Common myeloid progenitor, CD34-positive (primary cell): Measurements from ENCODE around the gene XKR3. TPM values are rescaled to one million over a fixed set of nuclear protein-coding genes. Genes with fewer than 3 reads are reported as not detected.
"Not testable (repeated sequence)": the region's sequence is repeated elsewhere in the genome, so short reads cannot be mapped to it uniquely, and the experiment has no call there.

ENCODE experiments used
- CTCF ChIA-PET: fragments of 350-600 bp; sonication (Branson Sonifier 250); formaldehyde crosslinking; loops from one replicate; lab custom pipeline; 2021; ENCODE audit warnings: antibody characterized with exemption; lab: Charles Lee
- POLR2A ChIA-PET: fragments of 350-600 bp; sonication (Branson Sonifier 250); formaldehyde crosslinking; loops from one replicate; lab custom pipeline; 2021; ENCODE audit warnings: antibody characterized with exemption; lab: Charles Lee
- DNase-seq, 3 donors: peaks; one replicate each; pipeline versions ENCODE4 v3.0.0 to v3.0.0-alpha.2; 2013
- H3K27ac ChIP-seq, 2 experiments: 1 replicate in 1 of 2; 2 replicates in 1 of 2; pipeline ENCODE4 v1.7.0; 2013; ENCODE audit warnings: inconsistent platforms in 2 of 2, low read length in 2 of 2, mild to moderate bottlenecking in 2 of 2, low read depth in 1 of 2, moderate library complexity in 1 of 2; ENCODE audit not compliant: severe bottlenecking in 2 of 2, insufficient read depth in 1 of 2, poor library complexity in 1 of 2
- H3K27me3 ChIP-seq, 5 experiments: replicated peaks in 2 of 5; 1 replicate in 3 of 5; 2 replicates in 2 of 5; pipeline versions ENCODE4 v1.6.1 to v1.7.0; 2013; ENCODE audit warnings: low read length in 4 of 5, mild to moderate bottlenecking in 2 of 5, moderate library complexity in 2 of 5, inconsistent platforms in 1 of 5; ENCODE audit not compliant: insufficient read depth in 5 of 5, control insufficient read depth in 4 of 5
- H3K36me3 ChIP-seq, 4 experiments: 1 replicate in 2 of 4; 2 replicates in 2 of 4; pipeline versions ENCODE4 v1.6.1 to v1.7.0; 2013; ENCODE audit warnings: low read length in 3 of 4, control low read depth in 1 of 4, mild to moderate bottlenecking in 1 of 4; ENCODE audit not compliant: control insufficient read depth in 4 of 4, insufficient read depth in 4 of 4
- H3K4me1 ChIP-seq, 4 experiments: 1 replicate in 3 of 4; 2 replicates in 1 of 4; pipeline versions ENCODE4 v1.6.1 to v1.7.1; 2013; ENCODE audit warnings: low read length in 3 of 4, mild to moderate bottlenecking in 3 of 4, control low read depth in 1 of 4, inconsistent platforms in 1 of 4, moderate library complexity in 1 of 4; ENCODE audit not compliant: control insufficient read depth in 4 of 4, insufficient read depth in 4 of 4; ENCODE audit errors: control extremely low read depth in 1 of 4
- H3K4me3 ChIP-seq, 7 experiments: 1 replicate in 4 of 7; 2 replicates in 3 of 7; pipeline versions ENCODE4 v1.5.1 to v1.7.0; 2013; ENCODE audit warnings: mild to moderate bottlenecking in 7 of 7, low read length in 6 of 7, moderate library complexity in 6 of 7, inconsistent platforms in 2 of 7, low read depth in 2 of 7, control low read depth in 1 of 7; ENCODE audit not compliant: insufficient read depth in 4 of 7, control insufficient read depth in 1 of 7; ENCODE audit errors: extremely low read depth in 1 of 7
- H3K9me3 ChIP-seq, 5 experiments: 1 replicate in 4 of 5; 2 replicates in 1 of 5; pipeline versions ENCODE4 v1.6.1 to v1.7.1; 2013; ENCODE audit warnings: low read length in 4 of 5, mild to moderate bottlenecking in 2 of 5, inconsistent platforms in 1 of 5, low read depth in 1 of 5, moderate library complexity in 1 of 5; ENCODE audit not compliant: control insufficient read depth in 4 of 5, insufficient read depth in 2 of 5; ENCODE audit errors: control extremely low read depth in 1 of 5
- WGBS: methylation state at CpG from one replicate; pipeline ENCODE4 v1.1.5; 2013; ENCODE audit not compliant: insufficient coverage; 5-methylcytosine and 5-hydroxymethylcytosine counted together
- polyA plus RNA-seq: library from polyadenylated mRNA; unstranded; fragments of 120-200 nt; gene quantifications from one replicate; pipeline ENCODE4 v1.2.1, GENCODE V29; 2013

XKR3 gene
- polyA plus RNA-seq = 0.38 TPM

GRCh38 chr22:16824716-16825687 lies at the start of gene XKR3:
Gene XKR3 (minus strand): TSS chr22:16825411. CDS start chr22:16808073, 17,338 bp downstream.
- ChIA-PET POLR2A (interaction anchor here (0.5 kb wide), 1 partner anchor 17 kb away, joined by 3 read pairs; no protein-coding TSS in a partner anchor), CTCF (no interaction called here)
- peaks cover 5 to 24% (median 13%) of the 10 kb centered on the region in 4 experiments for H3K4me1 ChIP-seq
- peaks cover 0 to 2% (median 0%) of the 10 kb centered on the region in 5 experiments for H3K9me3 ChIP-seq
- 16% methylated on average over 6 of the region's 9 CpGs for WGBS
- DNase-seq = peak; percentile 81 to 96 (median 93)
- H3K4me3 ChIP-seq = peak within 1 kb of the TSS in 6 of 7 experiments; percentile 29 to 70 (median 62)
- H3K27me3 ChIP-seq = no peaks in the 10 kb centered on the region
- no peaks in the 10 kb centered on the region for H3K36me3 ChIP-seq
- peak within 1 kb of the TSS; percentile 78 to 83 for H3K27ac ChIP-seq

- DNase-seq, POLR2A ChIA-PET, H3K27me3 ChIP-seq, H3K4me1 ChIP-seq, H3K36me3 ChIP-seq, H3K27ac ChIP-seq, H3K4me3 ChIP-seq, CTCF ChIA-PET, H3K9me3 ChIP-seq: not testable (repeated sequence)
- 100% methylated on average over 2 of the region's 6 CpGs for WGBS
Measured at GRCh38 chr22:16869640-16870039, 44.4 kb upstream of the XKR3 start.

- ChIA-PET CTCF (no interaction called here), POLR2A (no interaction called here)
- no peaks in the 10 kb centered on the region for H3K36me3 ChIP-seq
- WGBS = 97% methylated on average over 3 of the region's 3 CpGs
- no peak for DNase-seq
- no peaks in the 10 kb centered on the region for H3K27me3 ChIP-seq
- peaks cover 0 to 6% (median 2%) of the 10 kb centered on the region in 4 experiments for H3K4me1 ChIP-seq
- H3K4me3 ChIP-seq = no peak overlapping the region
- no peak overlapping the region for H3K27ac ChIP-seq
- H3K9me3 ChIP-seq = peaks cover 0 to 1% (median 0%) of the 10 kb centered on the region in 5 experiments
Measured at GRCh38 chr22:16866167-16866566, 41.0 kb upstream of the XKR3 start.

GRCh38 chr22:16856851-16857250 lies 31.6 kb upstream of the XKR3 start:
- H3K27me3 ChIP-seq, H3K36me3 ChIP-seq, H3K4me3 ChIP-seq, POLR2A ChIA-PET, H3K9me3 ChIP-seq, H3K4me1 ChIP-seq, DNase-seq, CTCF ChIA-PET, H3K27ac ChIP-seq: not testable (repeated sequence)
- WGBS = no CpG with 5 or more reads among the region's 9 CpGs

GRCh38 chr22:16854631-16855030 lies 29.4 kb upstream of the XKR3 start:
- Histone ChIP-seq H3K9me3 (no peaks in the 10 kb centered on the region), H3K4me3 (no peak overlapping the region), H3K36me3 (no peaks in the 10 kb centered on the region), H3K27ac (no peak overlapping the region), H3K27me3 (no peaks in the 10 kb centered on the region), H3K4me1 (peaks cover 0 to 2% (median 1%) of the 10 kb centered on the region in 4 experiments)
- CTCF ChIA-PET = no interaction called here
- DNase-seq = peak in 2 of 3 donors; percentile 23 to 25
- POLR2A ChIA-PET = no interaction called here

GRCh38 chr22:16851268-16851996 lies 26.2 kb upstream of the XKR3 start:
- H3K9me3 ChIP-seq, POLR2A ChIA-PET, H3K4me3 ChIP-seq, H3K36me3 ChIP-seq, H3K27ac ChIP-seq, CTCF ChIA-PET, H3K27me3 ChIP-seq: not testable (repeated sequence)
- peaks cover 0 to 20% (median 9%) of the 10 kb centered on the region in 4 experiments for H3K4me1 ChIP-seq
- 86% methylated on average over 1 of the region's 1 CpG for WGBS
- peak in 1 of 3 donors; percentile 19 for DNase-seq
